Loucy (cell line): ENCODE results near the gene FOXP1.

Source experiments
- H2AFZ ChIP-seq: fragments of 200-600 bp; sonication (generic); 2 replicates; pipeline ENCODE4 v1.6.0; 2016; ENCODE audit warnings: antibody characterized with exemption, mild to moderate bottlenecking, low read length, moderate library complexity
- H3F3A ChIP-seq: fragments of 200-600 bp; 2 replicates; pipeline ENCODE4 v1.6.0; 2016; ENCODE audit warnings: antibody characterized with exemption, low read depth, mild to moderate bottlenecking
- H3K27me3 ChIP-seq: fragments of 200-600 bp; sonication (generic); 2 replicates; pipeline ENCODE4 v1.6.1; 2014; ENCODE audit warnings: low read length, mild to moderate bottlenecking; ENCODE audit not compliant: insufficient read depth, poor library complexity, severe bottlenecking
- H3K36me3 ChIP-seq: fragments of 200-600 bp; sonication (generic); 2 replicates; pipeline ENCODE4 v1.6.1; 2016; ENCODE audit warnings: low read length; ENCODE audit not compliant: insufficient read depth
- H3K4me1 ChIP-seq: fragments of 200-600 bp; sonication (generic); 2 replicates; pipeline ENCODE4 v1.5.1; 2014; ENCODE audit warnings: low read length, mild to moderate bottlenecking; ENCODE audit not compliant: insufficient read depth, poor library complexity, severe bottlenecking
- H3K4me2 ChIP-seq: fragments of 200-600 bp; sonication (generic); 2 replicates; pipeline ENCODE4 v1.6.0; 2014; ENCODE audit warnings: antibody characterized with exemption, low read length, low read depth, mild to moderate bottlenecking; ENCODE audit not compliant: poor library complexity, severe bottlenecking
- H3K4me3 ChIP-seq: fragments of 200-600 bp; sonication (generic); 2 replicates; pipeline ENCODE4 v1.5.1; 2014; ENCODE audit warnings: low read length, mild to moderate bottlenecking, mixed read lengths; ENCODE audit not compliant: poor library complexity, severe bottlenecking
- H3K79me2 ChIP-seq: fragments of 200-600 bp; sonication (generic); 2 replicates; pipeline ENCODE4 v1.6.1; 2014; ENCODE audit warnings: low read length; ENCODE audit not compliant: insufficient read depth
- H3K9ac ChIP-seq: fragments of 200-600 bp; sonication (generic); 2 replicates; pipeline ENCODE4 v1.6.0; 2014; ENCODE audit warnings: mild to moderate bottlenecking, low read depth, low read length, moderate library complexity; ENCODE audit not compliant: poor library complexity, severe bottlenecking
- H3K9me2 ChIP-seq: fragments of 200-600 bp; sonication (generic); replicated peaks from 2 replicates; pipeline ENCODE4 v1.6.1; 2016; ENCODE audit warnings: low read depth, low read length, mixed read lengths
- H3K9me3 ChIP-seq: fragments of 200-600 bp; sonication (generic); 2 replicates; pipeline ENCODE4 v1.6.1; 2014; ENCODE audit warnings: mild to moderate bottlenecking, antibody characterized with exemption, low read length, low read depth; ENCODE audit not compliant: insufficient read depth
- H4K20me1 ChIP-seq: fragments of 200-600 bp; sonication (generic); 2 replicates; pipeline ENCODE4 v1.6.0; 2014; ENCODE audit warnings: antibody characterized with exemption, low read length, mild to moderate bottlenecking; ENCODE audit not compliant: insufficient read depth, poor library complexity, severe bottlenecking
- CTCF ChIP-seq: fragments of 200-600 bp; sonication (generic); conservative IDR thresholded peaks from 2 replicates; pipeline ENCODE4 v1.5.1; 2014; ENCODE audit warnings: mild to moderate bottlenecking, antibody characterized with exemption, low read length
- EZH2phosphoT487 ChIP-seq: fragments of 200-600 bp; IDR thresholded peaks from 2 replicates; pipeline ENCODE4 v1.6.1; 2018; ENCODE audit warnings: antibody characterized with exemption, mild to moderate bottlenecking, moderate library complexity, borderline replicate concordance

Gene FOXP1

DNA sequence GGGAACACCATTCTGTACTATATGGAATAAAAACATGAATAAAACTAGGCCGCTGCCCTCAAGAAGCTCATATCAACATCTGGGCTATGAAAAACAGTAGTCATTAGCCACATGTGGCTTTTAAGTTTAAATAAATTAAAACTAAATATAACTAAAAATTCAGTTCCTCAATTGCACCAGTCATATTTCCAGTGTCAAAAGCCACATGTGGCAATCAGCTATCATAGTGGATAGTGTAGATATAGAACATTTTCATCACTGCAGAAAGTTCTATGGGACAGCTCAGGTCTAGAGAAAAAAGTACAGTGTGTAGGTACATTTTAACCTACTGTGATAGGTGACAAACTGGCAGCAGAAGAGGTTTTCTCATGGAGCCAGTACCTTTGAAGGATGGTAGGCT lies 261.4 kb downstream of the FOXP1 start:
- Histone ChIP-seq H3F3A (no peaks in the 10 kb centered on the region), H3K9me3 (no peaks in the 10 kb centered on the region), H3K79me2 (0 out of 2 replicates have a peak, but pooled peaks cover 8% of the 10 kb centered on the region), H3K4me1 (peaks cover 27% of the 10 kb centered on the region), H2AFZ (no peak overlapping the region), H3K27me3 (no peaks in the 10 kb centered on the region), H3K4me2 (no peak overlapping the region), H3K9ac (no peak overlapping the region), H3K9me2 (no peaks in the 10 kb centered on the region), H3K4me3 (no peak overlapping the region), H3K36me3 (no peaks in the 10 kb centered on the region), H4K20me1 (peaks cover 8% of the 10 kb centered on the region)
- TF ChIP-seq EZH2phosphoT487 = no peak
- TF ChIP-seq CTCF = no peak

GRCh38 chr3:71319771-71320170 lies 263.8 kb downstream of the FOXP1 start:
- H2AFZ ChIP-seq = no peak overlapping the region
- TF ChIP-seq EZH2phosphoT487 (no peak), CTCF (no peak)
- no peak overlapping the region for H3K9ac ChIP-seq
- H3F3A ChIP-seq = no peaks in the 10 kb centered on the region
- H3K4me3 ChIP-seq = no peak overlapping the region
- no peaks in the 10 kb centered on the region for H3K9me2 ChIP-seq
- H3K9me3 ChIP-seq = no peaks in the 10 kb centered on the region
- no peak overlapping the region for H3K4me2 ChIP-seq
- peaks cover 33% of the 10 kb centered on the region for H3K4me1 ChIP-seq
- H3K79me2 ChIP-seq = peaks cover 18% of the 10 kb centered on the region; the same call in 1 of the 2 replicates
- no peaks in the 10 kb centered on the region for H3K36me3 ChIP-seq
- peaks cover 8% of the 10 kb centered on the region for H4K20me1 ChIP-seq
- H3K27me3 ChIP-seq = no peaks in the 10 kb centered on the region

DNA sequence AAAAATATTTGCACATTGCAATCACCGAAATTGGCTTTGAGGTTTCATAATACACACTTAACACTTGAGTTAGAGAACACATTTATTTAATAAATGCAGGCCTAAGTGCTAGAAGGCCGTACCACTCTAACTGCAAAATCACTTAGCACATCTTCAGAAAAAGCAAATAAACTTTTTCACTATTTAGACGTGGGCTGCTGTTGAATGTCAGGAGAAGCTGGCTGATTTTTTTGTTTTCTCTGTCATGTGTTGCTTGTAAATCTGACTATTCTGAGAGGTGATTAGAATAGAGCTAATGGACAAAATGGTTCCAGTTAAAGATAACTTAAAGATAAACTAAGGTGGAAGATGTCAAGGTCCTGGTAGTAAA lies 265.1 kb downstream of the FOXP1 start:
- TF ChIP-seq CTCF (no peak), EZH2phosphoT487 (no peak)
- H4K20me1 ChIP-seq = peaks cover 8% of the 10 kb centered on the region
- H3K79me2 ChIP-seq = peaks cover 18% of the 10 kb centered on the region; the same call in 1 of the 2 replicates
- H3K27me3 ChIP-seq = no peaks in the 10 kb centered on the region
- H3F3A ChIP-seq = no peaks in the 10 kb centered on the region
- no peak overlapping the region for H3K9ac ChIP-seq
- H3K9me2 ChIP-seq = no peaks in the 10 kb centered on the region
- peak overlapping the region; percentile 11 for H3K4me3 ChIP-seq
- H3K9me3 ChIP-seq = no peaks in the 10 kb centered on the region
- peaks cover 33% of the 10 kb centered on the region for H3K4me1 ChIP-seq
- no peaks in the 10 kb centered on the region for H3K36me3 ChIP-seq
- H2AFZ ChIP-seq = no peak overlapping the region
- peak overlapping the region; percentile 42 for H3K4me2 ChIP-seq
